B cell (primary cell): Measurements from ENCODE around the gene OR51M1. TPM values are rescaled to one million over a fixed set of nuclear protein-coding genes. Genes with fewer than 3 reads are reported as not detected.

Experiments used
- ATAC-seq: fragments of 200-7000 bp; cut with Tn5 transposase; one replicate; pipeline ENCODE4 v1.10.0; 2021; ENCODE audit warnings: low read depth, mild to moderate bottlenecking, moderate number of reproducible peaks, moderate library complexity
- CTCF ChIA-PET: fragments of 350-600 bp; sonication (Branson Sonifier 250); formaldehyde crosslinking; loops from one replicate; lab custom pipeline; 2021; ENCODE audit warnings: antibody characterized with exemption, inconsistent platforms; lab: Charles Lee
- POLR2A ChIA-PET: fragments of 350-600 bp; sonication (Branson Sonifier 250); formaldehyde crosslinking; loops from one replicate; lab custom pipeline; 2021; ENCODE audit warnings: antibody characterized with exemption; lab: Charles Lee
- DNase-seq: peaks from one replicate; pipeline ENCODE4 v3.0.0; 2013
- H2AFZ ChIP-seq: 2 replicates; pipeline ENCODE4 v1.6.1; 2012; ENCODE audit warnings: mild to moderate bottlenecking, low read depth, low read length; ENCODE audit not compliant: insufficient read depth, poor library complexity, severe bottlenecking
- H3K27ac ChIP-seq, 2 donors: 1 replicate in 1 of 2; 2 replicates in 1 of 2; pipeline ENCODE4 v1.5.1; 2012 to 2013; ENCODE audit warnings: low read length in 2 of 2, mild to moderate bottlenecking in 2 of 2, moderate library complexity in 1 of 2
- H3K27me3 ChIP-seq, 4 experiments: fragments of 200-600 bp in 1 of 4; sonication (generic) in 1 of 4; replicated peaks in 1 of 4; 1 replicate in 2 of 4; 2 replicates in 2 of 4; pipeline versions ENCODE4 v1.6.1 to v1.7.0; 2013 to 2016; ENCODE audit warnings: low read length in 3 of 4, mild to moderate bottlenecking in 2 of 4, mixed read lengths in 1 of 4, moderate library complexity in 1 of 4; ENCODE audit not compliant: insufficient read depth in 4 of 4, control insufficient read depth in 3 of 4; ENCODE audit errors: control extremely low read depth in 1 of 4
- H3K36me3 ChIP-seq, 2 experiments: replicated peaks in 1 of 2; 1 replicate in 1 of 2; 2 replicates in 1 of 2; pipeline versions ENCODE4 v1.6.1 to v1.7.1; 2013; ENCODE audit warnings: low read length in 1 of 2; ENCODE audit not compliant: insufficient read depth in 2 of 2, control insufficient read depth in 1 of 2; ENCODE audit errors: control extremely low read depth in 1 of 2, extremely low read depth in 1 of 2
- H3K4me1 ChIP-seq, 2 donors: fragments of 200-600 bp in 1 of 2; sonication (generic) in 1 of 2; 1 replicate in 1 of 2; 2 replicates in 1 of 2; pipeline versions ENCODE4 v1.5.1 to v1.6.1; 2013 to 2017; ENCODE audit warnings: low read length in 2 of 2; ENCODE audit not compliant: control insufficient read depth in 2 of 2, insufficient read depth in 2 of 2
- H3K4me2 ChIP-seq: replicated peaks from 2 replicates; pipeline ENCODE3; 2012; ENCODE audit warnings: mild to moderate bottlenecking, low read depth, low read length; ENCODE audit not compliant: poor library complexity, severe bottlenecking
- H3K4me3 ChIP-seq, 5 experiments: fragments of 200-600 bp in 1 of 5; sonication (generic) in 1 of 5; 1 replicate in 3 of 5; 2 replicates in 2 of 5; pipeline versions ENCODE4 v1.5.1 to v1.7.0; 2011 to 2016; ENCODE audit warnings: low read length in 4 of 5, mild to moderate bottlenecking in 4 of 5, low read depth in 2 of 5, control low read depth in 1 of 5, moderate library complexity in 1 of 5; ENCODE audit not compliant: insufficient read depth in 1 of 5; ENCODE audit errors: control extremely low read depth in 1 of 5, extremely low read depth in 1 of 5
- H3K79me2 ChIP-seq: fragments of 200-600 bp; sonication (generic); one replicate; pipeline ENCODE4 v1.6.0; 2016; ENCODE audit warnings: low read length; ENCODE audit not compliant: control insufficient read depth, insufficient read depth
- H3K9ac ChIP-seq: fragments of 200-600 bp; sonication (generic); 2 replicates; pipeline ENCODE4 v1.6.1; 2017; ENCODE audit warnings: mild to moderate bottlenecking, low read length, moderate library complexity
- H3K9me3 ChIP-seq, 3 donors: one replicate each; pipeline versions ENCODE4 v1.6.1 to v1.7.1; 2013; ENCODE audit warnings: low read length in 2 of 3; ENCODE audit not compliant: control insufficient read depth in 2 of 3, insufficient read depth in 1 of 3; ENCODE audit errors: control extremely low read depth in 1 of 3
- H4K20me1 ChIP-seq: 2 replicates; pipeline ENCODE4 v1.6.0; 2012; ENCODE audit warnings: mild to moderate bottlenecking, low read length; ENCODE audit not compliant: insufficient read depth, control insufficient read depth, poor library complexity, severe bottlenecking
- H3K27ac Mint-ChIP-seq: one replicate; pipeline ENCODE4 v1.8.0; 2021; ENCODE audit warnings: mixed read lengths
- H3K27me3 Mint-ChIP-seq: one replicate; pipeline ENCODE4 v1.8.0; 2021; ENCODE audit warnings: mixed read lengths
- H3K4me1 Mint-ChIP-seq: one replicate; pipeline ENCODE4 v1.8.0; 2021; ENCODE audit warnings: mixed read lengths
- H3K4me3 Mint-ChIP-seq: one replicate; pipeline ENCODE4 v1.8.0; 2021; ENCODE audit warnings: mixed read lengths
- H3K9me3 Mint-ChIP-seq: one replicate; pipeline ENCODE4 v1.8.0; 2022; ENCODE audit warnings: mixed read lengths; ENCODE audit not compliant: insufficient read depth
- CTCF ChIP-seq: fragments of 200-600 bp; IDR thresholded peaks from one replicate; pipeline ENCODE4 v1.8.0; 2022; ENCODE audit warnings: antibody characterized with exemption, mild to moderate bottlenecking
- EZH2 ChIP-seq: IDR thresholded peaks from 2 replicates; pipeline ENCODE4 v1.6.1; 2012; ENCODE audit warnings: borderline replicate concordance, low read depth, mild to moderate bottlenecking, moderate library complexity, low read length; ENCODE audit not compliant: insufficient read depth, poor library complexity, severe bottlenecking
- WGBS: methylation state at CpG from one replicate; pipeline ENCODE4 v1.1.5; 2013; ENCODE audit warnings: missing lambda C conversion rate; ENCODE audit not compliant: insufficient coverage; 5-methylcytosine and 5-hydroxymethylcytosine counted together
- intact Hi-C: fragments of 100-400 bp; cut with micrococcal nuclease; formaldehyde crosslinking; loops from one replicate; pipeline ENCODE4 v1.10.0; 2022
- polyA plus RNA-seq: library from polyadenylated mRNA; depleted of rRNA; stranded (reverse); fragments of >200 nt; gene quantifications from 2 replicates; pipeline ENCODE4 v1.2.3, GENCODE V29; 2012
- total RNA-seq, 2 donors: library from RNA; stranded (reverse); fragments of 120-200 nt in 1 of 2; gene quantifications; 1 replicate in 1 of 2; 2 replicates in 1 of 2; pipeline versions ENCODE4 v1.2.3 to v1.2.4, GENCODE V29; 2013 to 2022

OR51M1 gene
- total and polyA plus RNA-seq, 2 donors (not counting 1 experiment from before 2014, with no cell fraction given), result not detected

GRCh38 chr11:5380740-5381342 is 2.8 kb upstream of the OR51M1 start:
- POLR2A ChIA-PET, result no interaction called here
- no peaks in the 10 kb centered on the region for H3K79me2 ChIP-seq
- H3K27ac Mint-ChIP-seq, result no peak overlapping the region

More at GRCh38 chr11:5380740-5381342, 2.8 kb upstream of the OR51M1 start:
- intact Hi-C loops, result loop anchor here (5.0 kb wide), 1 partner anchor 259 kb away; no protein-coding TSS in a partner anchor
- Mint-ChIP-seq H3K4me1 (no peaks in the 10 kb centered on the region), H3K9me3 (no peaks in the 10 kb centered on the region), H3K4me3 (no peak overlapping the region), H3K27me3 (peaks cover 9% of the 10 kb centered on the region)
- Histone ChIP-seq H3K9me3 (no peaks in the 10 kb centered on the region), H3K27ac (no peak overlapping the region), H3K36me3 (no peaks in the 10 kb centered on the region), H3K27me3 (peaks cover 0 to 2% (median 0%) of the 10 kb centered on the region in 4 experiments), H3K4me1 (no peaks in the 10 kb centered on the region), H3K4me3 (no peak overlapping the region), H4K20me1 (no peaks in the 10 kb centered on the region), H3K4me2 (no peak overlapping the region), H2AFZ (no peak overlapping the region), H3K9ac (no peak overlapping the region)
- TF ChIP-seq EZH2 (no peak), CTCF (peak; percentile 66)
- DNase-seq, result peak; percentile 26
- WGBS, result 9% methylated on average over 1 of the region's 4 CpGs
- CTCF ChIA-PET, result interaction anchor here (0.7 to 1.3 kb wide), 3 partner anchors 10 to 1193 kb away, joined by 3 to 4 read pairs (median 3); no protein-coding TSS in a partner anchor
- ATAC-seq, result no peak
